Hepatocyte (in vitro differentiated cells): ENCODE data around the gene RTN4RL2.

ENCODE experiments used
- CTCF ChIP-seq: fragments of 200-600 bp; sonication (generic); IDR thresholded peaks from 2 replicates; pipeline ENCODE4 v1.5.1; 2016; ENCODE audit warnings: antibody characterized with exemption, mild to moderate bottlenecking; ENCODE audit not compliant: poor library complexity
- EZH2 ChIP-seq: fragments of 200-600 bp; sonication (generic); IDR thresholded peaks from 2 replicates; pipeline ENCODE4 v1.6.1; 2016; ENCODE audit warnings: antibody characterized with exemption, mild to moderate bottlenecking, borderline replicate concordance
- EZH2phosphoT487 ChIP-seq: fragments of 200-600 bp; sonication (generic); IDR thresholded peaks from one replicate; pipeline ENCODE4 v1.6.1; 2018; ENCODE audit warnings: antibody characterized with exemption, mild to moderate bottlenecking, low read depth, moderate library complexity; ENCODE audit not compliant: unreplicated experiment, severe bottlenecking

GRCh38 chr11:57460022-57460757 lies at the start of gene RTN4RL2:
- no peak for TF ChIP-seq CTCF
- TF ChIP-seq EZH2 = no peak
- TF ChIP-seq EZH2phosphoT487 = no peak
